Loucy (cell line): Measurements from ENCODE around the gene GPR6.

ENCODE experiments used
- H2AFZ ChIP-seq: fragments of 200-600 bp; sonication (generic); 2 replicates; pipeline ENCODE4 v1.6.0; 2016; ENCODE audit warnings: antibody characterized with exemption, mild to moderate bottlenecking, low read length, moderate library complexity
- H3F3A ChIP-seq: fragments of 200-600 bp; 2 replicates; pipeline ENCODE4 v1.6.0; 2016; ENCODE audit warnings: antibody characterized with exemption, low read depth, mild to moderate bottlenecking
- H3K27me3 ChIP-seq: fragments of 200-600 bp; sonication (generic); 2 replicates; pipeline ENCODE4 v1.6.1; 2014; ENCODE audit warnings: low read length, mild to moderate bottlenecking; ENCODE audit not compliant: insufficient read depth, poor library complexity, severe bottlenecking
- H3K36me3 ChIP-seq: fragments of 200-600 bp; sonication (generic); 2 replicates; pipeline ENCODE4 v1.6.1; 2016; ENCODE audit warnings: low read length; ENCODE audit not compliant: insufficient read depth
- H3K4me1 ChIP-seq: fragments of 200-600 bp; sonication (generic); 2 replicates; pipeline ENCODE4 v1.5.1; 2014; ENCODE audit warnings: low read length, mild to moderate bottlenecking; ENCODE audit not compliant: insufficient read depth, poor library complexity, severe bottlenecking
- H3K4me2 ChIP-seq: fragments of 200-600 bp; sonication (generic); 2 replicates; pipeline ENCODE4 v1.6.0; 2014; ENCODE audit warnings: antibody characterized with exemption, low read length, low read depth, mild to moderate bottlenecking; ENCODE audit not compliant: poor library complexity, severe bottlenecking
- H3K4me3 ChIP-seq: fragments of 200-600 bp; sonication (generic); 2 replicates; pipeline ENCODE4 v1.5.1; 2014; ENCODE audit warnings: low read length, mild to moderate bottlenecking, mixed read lengths; ENCODE audit not compliant: poor library complexity, severe bottlenecking
- H3K79me2 ChIP-seq: fragments of 200-600 bp; sonication (generic); 2 replicates; pipeline ENCODE4 v1.6.1; 2014; ENCODE audit warnings: low read length; ENCODE audit not compliant: insufficient read depth
- H3K9ac ChIP-seq: fragments of 200-600 bp; sonication (generic); 2 replicates; pipeline ENCODE4 v1.6.0; 2014; ENCODE audit warnings: mild to moderate bottlenecking, low read depth, low read length, moderate library complexity; ENCODE audit not compliant: poor library complexity, severe bottlenecking
- H3K9me2 ChIP-seq: fragments of 200-600 bp; sonication (generic); replicated peaks from 2 replicates; pipeline ENCODE4 v1.6.1; 2016; ENCODE audit warnings: low read depth, low read length, mixed read lengths
- H3K9me3 ChIP-seq: fragments of 200-600 bp; sonication (generic); 2 replicates; pipeline ENCODE4 v1.6.1; 2014; ENCODE audit warnings: mild to moderate bottlenecking, antibody characterized with exemption, low read length, low read depth; ENCODE audit not compliant: insufficient read depth
- H4K20me1 ChIP-seq: fragments of 200-600 bp; sonication (generic); 2 replicates; pipeline ENCODE4 v1.6.0; 2014; ENCODE audit warnings: antibody characterized with exemption, low read length, mild to moderate bottlenecking; ENCODE audit not compliant: insufficient read depth, poor library complexity, severe bottlenecking
- CTCF ChIP-seq: fragments of 200-600 bp; sonication (generic); conservative IDR thresholded peaks from 2 replicates; pipeline ENCODE4 v1.5.1; 2014; ENCODE audit warnings: mild to moderate bottlenecking, antibody characterized with exemption, low read length
- EZH2phosphoT487 ChIP-seq: fragments of 200-600 bp; IDR thresholded peaks from 2 replicates; pipeline ENCODE4 v1.6.1; 2018; ENCODE audit warnings: antibody characterized with exemption, mild to moderate bottlenecking, moderate library complexity, borderline replicate concordance

GPR6 gene

GRCh38 chr6:110002676-110003075, 24.6 kb downstream of the GPR6 start:
- Histone ChIP-seq H3K79me2 (no peaks in the 10 kb centered on the region), H3K9ac (no peak overlapping the region), H3K4me3 (no peak overlapping the region), H2AFZ (no peak overlapping the region), H3K4me1 (no peaks in the 10 kb centered on the region), H3F3A (no peaks in the 10 kb centered on the region), H4K20me1 (no peaks in the 10 kb centered on the region), H3K4me2 (no peak overlapping the region), H3K27me3 (peaks cover 24% of the 10 kb centered on the region), H3K36me3 (no peaks in the 10 kb centered on the region), H3K9me2 (no peaks in the 10 kb centered on the region), H3K9me3 (no peaks in the 10 kb centered on the region)
- TF ChIP-seq EZH2phosphoT487 = no peak
- TF ChIP-seq CTCF = no peak

- H4K20me1 ChIP-seq = no peaks in the 10 kb centered on the region
- no peaks in the 10 kb centered on the region for H3K36me3 ChIP-seq
- H3K9me3 ChIP-seq = no peaks in the 10 kb centered on the region; the same call in 1 of the 2 replicates
- no peak for TF ChIP-seq EZH2phosphoT487
- no peak for TF ChIP-seq CTCF
- no peak overlapping the region for H3K9ac ChIP-seq
- no peaks in the 10 kb centered on the region for H3F3A ChIP-seq
- no peaks in the 10 kb centered on the region for H3K79me2 ChIP-seq
- H3K4me1 ChIP-seq = no peaks in the 10 kb centered on the region
- H2AFZ ChIP-seq = no peak overlapping the region
- no peaks in the 10 kb centered on the region for H3K27me3 ChIP-seq
- H3K4me2 ChIP-seq = no peak overlapping the region
- H3K9me2 ChIP-seq = no peaks in the 10 kb centered on the region
- H3K4me3 ChIP-seq = no peak overlapping the region
Observed at GRCh38 chr6:110013386-110013785, 35.3 kb downstream of the GPR6 start.

- Histone ChIP-seq H3K9me2 (no peaks in the 10 kb centered on the region), H3K9me3 (no peaks in the 10 kb centered on the region; the same call in 1 of the 2 replicates), H4K20me1 (no peaks in the 10 kb centered on the region), H3K4me2 (no peak overlapping the region), H3K4me1 (peaks cover 12% of the 10 kb centered on the region), H3K9ac (no peak overlapping the region), H3K27me3 (no peaks in the 10 kb centered on the region), H3F3A (0 out of 2 replicates have a peak, but pooled peaks cover 2% of the 10 kb centered on the region), H2AFZ (no peak overlapping the region), H3K4me3 (no peak overlapping the region), H3K36me3 (no peaks in the 10 kb centered on the region), H3K79me2 (no peaks in the 10 kb centered on the region)
- no peak for TF ChIP-seq CTCF
- TF ChIP-seq EZH2phosphoT487 = no peak
Observed at GRCh38 chr6:110015206-110015605, 37.1 kb downstream of the GPR6 start.
